IMR-90 (cell line): ENCODE measurements around the gene NKX1-1.

Experiments
- BHLHE40 ChIP-seq: fragments of 150-350 bp; IDR thresholded peaks from 2 replicates; pipeline ENCODE4 v1.6.1; 2016; ENCODE audit warnings: mild to moderate bottlenecking, low read depth, low read length
- CEBPB ChIP-seq: IDR thresholded peaks from 2 replicates; pipeline ENCODE4 v1.6.1; 2012; ENCODE audit warnings: low read depth, low read length, improper control_type of control experiment
- FOS ChIP-seq: fragments of 150-350 bp; IDR thresholded peaks from 2 replicates; pipeline ENCODE4 v1.6.1; 2016; ENCODE audit warnings: low read depth, low read length
- MAFK ChIP-seq: IDR thresholded peaks from 2 replicates; pipeline ENCODE4 v1.6.1; 2012; ENCODE audit warnings: low read depth, low read length, improper control_type of control experiment
- MXI1 ChIP-seq: IDR thresholded peaks from 2 replicates; pipeline ENCODE4 v1.6.1; 2012; ENCODE audit warnings: low read depth, mild to moderate bottlenecking, low read length, moderate library complexity, borderline replicate concordance
- NFE2L2 ChIP-seq: fragments of 150-350 bp; IDR thresholded peaks from 2 replicates; pipeline ENCODE4 v1.6.1; 2016; ENCODE audit warnings: low read depth, mild to moderate bottlenecking, low read length
- POLR2A ChIP-seq: IDR thresholded peaks from 2 replicates; pipeline ENCODE4 v1.6.1; 2012; ENCODE audit warnings: mild to moderate bottlenecking, low read depth, low read length
- RAD21 ChIP-seq: IDR thresholded peaks from 2 replicates; pipeline ENCODE4 v1.6.1; 2012; ENCODE audit warnings: low read length, improper control_type of control experiment
- RCOR1 ChIP-seq: IDR thresholded peaks from 2 replicates; pipeline ENCODE4 v1.6.1; 2012; ENCODE audit warnings: mild to moderate bottlenecking, low read length, improper control_type of control experiment; ENCODE audit not compliant: insufficient replicate concordance
- SMC3 ChIP-seq: fragments of 150-350 bp; IDR thresholded peaks from 2 replicates; pipeline ENCODE4 v1.6.1; 2016; ENCODE audit warnings: low read depth, mild to moderate bottlenecking, antibody characterized with exemption, low read length, moderate library complexity
- TF ChIP-seq, protein P1 (sequence below): conservative IDR thresholded peaks from 2 replicates; pipeline ENCODE4 v1.5.1; 2012; ENCODE audit warnings: mild to moderate bottlenecking, low read depth, low read length, improper control_type of control experiment
- TF ChIP-seq, protein P2 (sequence below): fragments of 150-350 bp; IDR thresholded peaks from 2 replicates; pipeline ENCODE4 v1.6.1; 2016; ENCODE audit warnings: low read depth, mild to moderate bottlenecking, low read length, moderate library complexity, borderline replicate concordance

DNA sequence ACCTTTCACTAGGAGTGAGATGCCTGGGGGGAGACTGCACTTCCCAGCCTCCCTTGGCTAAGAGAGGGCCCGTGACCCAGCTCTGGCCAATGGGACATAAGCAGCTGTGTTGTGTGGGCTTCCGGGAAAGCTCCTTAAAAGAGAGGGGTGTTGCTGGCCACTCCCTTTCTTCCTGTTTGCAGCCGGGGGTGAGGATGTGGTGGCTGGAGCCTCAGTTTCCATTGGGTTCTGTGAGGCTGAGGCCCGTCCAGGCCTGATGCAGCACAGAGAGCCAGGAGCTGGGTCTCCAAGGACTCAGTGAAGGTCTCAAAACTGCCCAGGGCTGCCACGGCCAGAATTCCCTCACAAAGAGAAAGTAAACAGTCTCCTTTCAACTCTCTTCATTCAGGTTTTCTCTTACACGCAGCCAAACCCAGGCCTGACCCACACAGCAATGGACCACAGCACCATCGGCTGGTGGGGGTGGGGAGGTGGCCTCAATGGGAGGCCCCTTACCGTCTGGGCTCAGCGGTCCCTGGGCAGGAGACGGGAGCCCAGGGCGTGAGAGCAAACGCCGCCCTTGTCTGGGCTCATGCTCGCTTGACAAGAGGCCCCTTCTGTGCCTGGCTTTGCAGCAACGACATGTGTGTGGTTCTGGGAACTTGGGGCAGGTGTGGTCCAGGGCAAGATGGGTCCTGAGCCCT lies 6.6 kb downstream of the NKX1-1 start:
- TF ChIP-seq, protein P1, sequence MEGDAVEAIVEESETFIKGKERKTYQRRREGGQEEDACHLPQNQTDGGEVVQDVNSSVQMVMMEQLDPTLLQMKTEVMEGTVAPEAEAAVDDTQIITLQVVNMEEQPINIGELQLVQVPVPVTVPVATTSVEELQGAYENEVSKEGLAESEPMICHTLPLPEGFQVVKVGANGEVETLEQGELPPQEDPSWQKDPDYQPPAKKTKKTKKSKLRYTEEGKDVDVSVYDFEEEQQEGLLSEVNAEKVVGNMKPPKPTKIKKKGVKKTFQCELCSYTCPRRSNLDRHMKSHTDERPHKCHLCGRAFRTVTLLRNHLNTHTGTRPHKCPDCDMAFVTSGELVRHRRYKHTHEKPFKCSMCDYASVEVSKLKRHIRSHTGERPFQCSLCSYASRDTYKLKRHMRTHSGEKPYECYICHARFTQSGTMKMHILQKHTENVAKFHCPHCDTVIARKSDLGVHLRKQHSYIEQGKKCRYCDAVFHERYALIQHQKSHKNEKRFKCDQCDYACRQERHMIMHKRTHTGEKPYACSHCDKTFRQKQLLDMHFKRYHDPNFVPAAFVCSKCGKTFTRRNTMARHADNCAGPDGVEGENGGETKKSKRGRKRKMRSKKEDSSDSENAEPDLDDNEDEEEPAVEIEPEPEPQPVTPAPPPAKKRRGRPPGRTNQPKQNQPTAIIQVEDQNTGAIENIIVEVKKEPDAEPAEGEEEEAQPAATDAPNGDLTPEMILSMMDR, result no peak
- TF ChIP-seq POLR2A, result no peak
- no peak for TF ChIP-seq RCOR1
- TF ChIP-seq RAD21, result no peak
- TF ChIP-seq SMC3, result no peak
- TF ChIP-seq MAFK, result no peak
- TF ChIP-seq FOS, result no peak
- TF ChIP-seq MXI1, result no peak
- no peak for TF ChIP-seq BHLHE40
- no peak for TF ChIP-seq CEBPB
- TF ChIP-seq, protein P2, sequence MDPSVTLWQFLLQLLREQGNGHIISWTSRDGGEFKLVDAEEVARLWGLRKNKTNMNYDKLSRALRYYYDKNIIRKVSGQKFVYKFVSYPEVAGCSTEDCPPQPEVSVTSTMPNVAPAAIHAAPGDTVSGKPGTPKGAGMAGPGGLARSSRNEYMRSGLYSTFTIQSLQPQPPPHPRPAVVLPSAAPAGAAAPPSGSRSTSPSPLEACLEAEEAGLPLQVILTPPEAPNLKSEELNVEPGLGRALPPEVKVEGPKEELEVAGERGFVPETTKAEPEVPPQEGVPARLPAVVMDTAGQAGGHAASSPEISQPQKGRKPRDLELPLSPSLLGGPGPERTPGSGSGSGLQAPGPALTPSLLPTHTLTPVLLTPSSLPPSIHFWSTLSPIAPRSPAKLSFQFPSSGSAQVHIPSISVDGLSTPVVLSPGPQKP, result no peak
- TF ChIP-seq NFE2L2, result no peak
